A549 (cell line): ENCODE data around the gene MTHFR. TPM values are rescaled to one million over a fixed set of nuclear protein-coding genes. Genes with fewer than 3 reads are reported as not detected.

Experiments used
- polyA plus RNA-seq, 4 experiments: library from polyadenylated mRNA; depleted of rRNA in 3 of 4; stranded (reverse); fragments of >200 nt; fragmentation: RNase III in 1 of 4; extraction: RNeasy Plus Mini Kit Qiagen cat#74134 plus additional on column Dnase treatment in 1 of 4; gene quantifications; 2 replicates in 3 of 4; 3 replicates in 1 of 4; pipeline ENCODE4 v1.2.3, GENCODE V29; 2011 to 2017
- small RNA-seq, 6 experiments: library from RNA; depleted of rRNA; stranded (forward); fragments of <200 nt; gene quantifications; one replicate each; pipeline ENCODE3, GENCODE V24; 2012

MTHFR gene
- polyA plus RNA-seq, 2 of the 4 experiments (the other 2 are of a cell fraction), result 4.5 to 5.2 TPM

Small RNAs within 50 kb of the gene (small RNA-seq; reads per million reads assigned to genes)
- gene RF02156 (0 reads per million in 6 experiments), gene RF02157 (0 reads per million in 6 experiments), gene RF02158 (0 reads per million in 6 experiments)

Other genes with a start within 250 kb of the MTHFR start
- 5.8 and 8.5 TPM in 2 replicates for gene FBXO2, start 151.5 kb downstream of the MTHFR start, polyA plus RNA-seq (2011; rRNA removed)
- gene FBXO2, start 151.5 kb downstream of the MTHFR start, polyA plus RNA-seq (2017; fragmentation: RNase III; extraction: RNeasy Plus Mini Kit Qiagen cat#74134 plus additional on column Dnase treatment), result 14.3 to 35.2 TPM (median 31.2 TPM) in 3 replicates
- gene FBXO44, start 151.1 kb downstream of the MTHFR start, polyA plus RNA-seq (2011; rRNA removed), result 10.3 and 10.4 TPM in 2 replicates
- 21.7 to 27.3 TPM (median 26.9 TPM) in 3 replicates for gene FBXO44, start 151.1 kb downstream of the MTHFR start, polyA plus RNA-seq (2017; fragmentation: RNase III; extraction: RNeasy Plus Mini Kit Qiagen cat#74134 plus additional on column Dnase treatment)
- 7.7 and 8.5 TPM in 2 replicates for gene FBXO6, start 141.8 kb downstream of the MTHFR start, polyA plus RNA-seq (2011; rRNA removed)
- 4.8 to 5.5 TPM (median 5.4 TPM) in 3 replicates for gene FBXO6, start 141.8 kb downstream of the MTHFR start, polyA plus RNA-seq (2017; fragmentation: RNase III; extraction: RNeasy Plus Mini Kit Qiagen cat#74134 plus additional on column Dnase treatment)
- 32.5 and 35.4 TPM in 2 replicates for gene MAD2L2, start 124.8 kb downstream of the MTHFR start, polyA plus RNA-seq (2011; rRNA removed)
- gene MAD2L2, start 124.8 kb downstream of the MTHFR start, polyA plus RNA-seq (2017; fragmentation: RNase III; extraction: RNeasy Plus Mini Kit Qiagen cat#74134 plus additional on column Dnase treatment), result 30.6 to 31.7 TPM (median 31.2 TPM) in 3 replicates
- 0.03 and 0.04 TPM in 2 replicates for gene DRAXIN, start 114.3 kb downstream of the MTHFR start, polyA plus RNA-seq (2011; rRNA removed)
- gene DRAXIN, start 114.3 kb downstream of the MTHFR start, polyA plus RNA-seq (2017; fragmentation: RNase III; extraction: RNeasy Plus Mini Kit Qiagen cat#74134 plus additional on column Dnase treatment), result 0.03 to 0.08 TPM in 2 of 3 replicates, not detected in the other
- gene AGTRAP, start 69.8 kb downstream of the MTHFR start, polyA plus RNA-seq (2011; rRNA removed), result 26.9 and 32.1 TPM in 2 replicates
- gene AGTRAP, start 69.8 kb downstream of the MTHFR start, polyA plus RNA-seq (2017; fragmentation: RNase III; extraction: RNeasy Plus Mini Kit Qiagen cat#74134 plus additional on column Dnase treatment), result 56.5 to 57.5 TPM (median 57.5 TPM) in 3 replicates
- not detected in 2 replicates for gene C1orf167, start 43.8 kb downstream of the MTHFR start, polyA plus RNA-seq (2011; rRNA removed)
- not detected in 3 replicates for gene C1orf167, start 43.8 kb downstream of the MTHFR start, polyA plus RNA-seq (2017; fragmentation: RNase III; extraction: RNeasy Plus Mini Kit Qiagen cat#74134 plus additional on column Dnase treatment)
- gene CLCN6, start 227 bp upstream of the MTHFR start, polyA plus RNA-seq (2011; rRNA removed), result 5.7 and 8.2 TPM in 2 replicates
- 6.1 to 9.0 TPM (median 8.9 TPM) in 3 replicates for gene CLCN6, start 227 bp upstream of the MTHFR start, polyA plus RNA-seq (2017; fragmentation: RNase III; extraction: RNeasy Plus Mini Kit Qiagen cat#74134 plus additional on column Dnase treatment)
- not detected in 2 replicates for gene NPPA, start 41.8 kb upstream of the MTHFR start, polyA plus RNA-seq (2011; rRNA removed)
- gene NPPA, start 41.8 kb upstream of the MTHFR start, polyA plus RNA-seq (2017; fragmentation: RNase III; extraction: RNeasy Plus Mini Kit Qiagen cat#74134 plus additional on column Dnase treatment), result not detected in 3 replicates
- gene NPPB, start 53.0 kb upstream of the MTHFR start, polyA plus RNA-seq (2011; rRNA removed), result not detected in 2 replicates
- 0.18 to 0.20 TPM in 2 of 3 replicates, not detected in the other for gene NPPB, start 53.0 kb upstream of the MTHFR start, polyA plus RNA-seq (2017; fragmentation: RNase III; extraction: RNeasy Plus Mini Kit Qiagen cat#74134 plus additional on column Dnase treatment)
- 23.0 and 26.1 TPM in 2 replicates for gene KIAA2013, start 120.5 kb upstream of the MTHFR start, polyA plus RNA-seq (2011; rRNA removed)
- 22.3 to 23.5 TPM (median 23.3 TPM) in 3 replicates for gene KIAA2013, start 120.5 kb upstream of the MTHFR start, polyA plus RNA-seq (2017; fragmentation: RNase III; extraction: RNeasy Plus Mini Kit Qiagen cat#74134 plus additional on column Dnase treatment)
- 53.8 and 66.7 TPM in 2 replicates for gene PLOD1, start 128.8 kb upstream of the MTHFR start, polyA plus RNA-seq (2011; rRNA removed)
- gene PLOD1, start 128.8 kb upstream of the MTHFR start, polyA plus RNA-seq (2017; fragmentation: RNase III; extraction: RNeasy Plus Mini Kit Qiagen cat#74134 plus additional on column Dnase treatment), result 78.6 to 85.2 TPM (median 83.9 TPM) in 3 replicates
- 34.7 and 40.3 TPM in 2 replicates for gene MFN2, start 174.5 kb upstream of the MTHFR start, polyA plus RNA-seq (2011; rRNA removed)
- 35.7 to 36.8 TPM (median 35.9 TPM) in 3 replicates for gene MFN2, start 174.5 kb upstream of the MTHFR start, polyA plus RNA-seq (2017; fragmentation: RNase III; extraction: RNeasy Plus Mini Kit Qiagen cat#74134 plus additional on column Dnase treatment)
- 7.1 and 8.5 TPM in 2 replicates for gene MIIP, start 213.5 kb upstream of the MTHFR start, polyA plus RNA-seq (2011; rRNA removed)
- 11.1 to 14.2 TPM (median 13.9 TPM) in 3 replicates for gene MIIP, start 213.5 kb upstream of the MTHFR start, polyA plus RNA-seq (2017; fragmentation: RNase III; extraction: RNeasy Plus Mini Kit Qiagen cat#74134 plus additional on column Dnase treatment)